HFFc6 (cell line): ENCODE results near the gene SPESP1. TPM values are rescaled to one million over a fixed set of nuclear protein-coding genes. Genes with fewer than 3 reads are reported as not detected.

Source experiments
- DNase-seq: peaks from one replicate; pipeline ENCODE4 v3.0.0-alpha.2; 2018
- H3K27ac Mint-ChIP-seq: 2 replicates; pipeline ENCODE4 v1.8.0; 2020; ENCODE audit warnings: mild to moderate bottlenecking, mixed read lengths
- H3K27me3 Mint-ChIP-seq: 2 replicates; pipeline ENCODE4 v1.8.0; 2021; ENCODE audit warnings: mild to moderate bottlenecking, moderate library complexity, mixed read lengths; ENCODE audit not compliant: insufficient read depth
- H3K36me3 Mint-ChIP-seq: 2 replicates; pipeline ENCODE4 v1.8.0; 2021; ENCODE audit warnings: low read depth, mixed read lengths
- H3K4me1 Mint-ChIP-seq: 2 replicates; pipeline ENCODE4 v1.8.0; 2020; ENCODE audit warnings: low read depth, mixed read lengths
- H3K4me3 Mint-ChIP-seq: 2 replicates; pipeline ENCODE4 v1.8.0; 2020; ENCODE audit warnings: mild to moderate bottlenecking, moderate library complexity, mixed read lengths
- H3K9me3 Mint-ChIP-seq: 2 replicates; pipeline ENCODE4 v1.8.0; 2020; ENCODE audit warnings: mild to moderate bottlenecking, mixed read lengths
- total RNA-seq, 6 experiments: library from RNA; stranded (reverse); fragmentation: NEBNext Ultra II Directional; extraction: Animal tissue kit (Norgen Biotek cat#: 25700); gene quantifications; 2 replicates in 1 of 6; 3 replicates in 5 of 6; pipeline ENCODE4 v1.2.3, GENCODE V29; 2021
- TF ChIP-seq, protein P1 (sequence below): fragments of 200-600 bp; sonication (generic); IDR thresholded peaks from 2 replicates; pipeline ENCODE4 v1.5.0; 2021; ENCODE audit warnings: antibody characterized with exemption, mild to moderate bottlenecking

The SPESP1 gene
- total RNA-seq, 6 experiments from 2014 or later = 0.52 to 8.8 (median 7.9) TPM

DNA sequence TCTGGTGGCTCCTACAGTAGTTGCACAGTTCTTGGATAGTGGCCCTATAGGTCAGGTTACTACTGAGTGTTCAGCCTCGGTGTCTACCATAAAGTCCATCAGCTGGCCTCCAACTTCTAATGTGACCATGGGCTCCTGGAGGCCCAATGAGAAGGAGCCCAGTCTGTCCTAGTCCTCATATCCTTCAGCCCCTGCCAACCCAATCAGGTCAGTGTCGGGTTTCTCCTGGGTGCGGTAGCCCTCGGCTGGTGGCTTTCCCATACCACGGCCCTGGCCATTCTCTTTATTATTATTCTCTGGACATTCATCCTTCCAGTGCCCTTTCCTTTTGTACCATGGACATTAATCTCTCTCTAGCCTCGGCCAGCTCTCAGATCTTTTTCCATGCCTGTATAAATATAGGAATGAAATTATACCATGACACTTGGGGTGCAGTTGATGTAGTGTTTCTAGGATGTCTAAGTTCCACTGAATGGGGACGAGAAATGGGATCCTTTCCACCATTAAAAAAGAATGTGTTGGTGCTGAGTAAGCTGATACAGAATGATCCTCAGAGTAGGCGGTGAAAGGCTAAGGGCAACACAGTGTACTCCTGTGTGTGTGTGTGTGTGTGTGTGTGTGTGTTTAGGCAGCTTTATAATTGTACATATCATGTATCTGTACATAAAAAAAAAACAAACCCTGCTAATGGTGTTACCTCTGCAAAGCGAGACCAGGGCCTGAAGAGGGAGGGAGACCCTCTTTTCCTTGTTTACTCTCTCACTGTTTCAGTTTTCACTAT, 64.8 kb downstream of the SPESP1 start:
- Mint-ChIP-seq H3K4me1 (peaks cover 31% of the 10 kb centered on the region), H3K9me3 (no peaks in the 10 kb centered on the region), H3K36me3 (no peaks in the 10 kb centered on the region), H3K27me3 (peaks cover 3% of the 10 kb centered on the region), H3K4me3 (no peak overlapping the region), H3K27ac (no peak overlapping the region)
- TF ChIP-seq, protein P1, sequence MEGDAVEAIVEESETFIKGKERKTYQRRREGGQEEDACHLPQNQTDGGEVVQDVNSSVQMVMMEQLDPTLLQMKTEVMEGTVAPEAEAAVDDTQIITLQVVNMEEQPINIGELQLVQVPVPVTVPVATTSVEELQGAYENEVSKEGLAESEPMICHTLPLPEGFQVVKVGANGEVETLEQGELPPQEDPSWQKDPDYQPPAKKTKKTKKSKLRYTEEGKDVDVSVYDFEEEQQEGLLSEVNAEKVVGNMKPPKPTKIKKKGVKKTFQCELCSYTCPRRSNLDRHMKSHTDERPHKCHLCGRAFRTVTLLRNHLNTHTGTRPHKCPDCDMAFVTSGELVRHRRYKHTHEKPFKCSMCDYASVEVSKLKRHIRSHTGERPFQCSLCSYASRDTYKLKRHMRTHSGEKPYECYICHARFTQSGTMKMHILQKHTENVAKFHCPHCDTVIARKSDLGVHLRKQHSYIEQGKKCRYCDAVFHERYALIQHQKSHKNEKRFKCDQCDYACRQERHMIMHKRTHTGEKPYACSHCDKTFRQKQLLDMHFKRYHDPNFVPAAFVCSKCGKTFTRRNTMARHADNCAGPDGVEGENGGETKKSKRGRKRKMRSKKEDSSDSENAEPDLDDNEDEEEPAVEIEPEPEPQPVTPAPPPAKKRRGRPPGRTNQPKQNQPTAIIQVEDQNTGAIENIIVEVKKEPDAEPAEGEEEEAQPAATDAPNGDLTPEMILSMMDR = no peak
- DNase-seq = no peak

Other genes starting within 250 kb of the SPESP1 start
- gene ANP32A, start 109.6 kb upstream of the SPESP1 start, total RNA-seq = 100 to 1,000 TPM in 5 of 6 experiments, 10 to 100 TPM in 1; 95.7 to 130 (median 118) TPM
- under 1 TPM; 0.19 to 0.77 (median 0.64) TPM for gene NOX5, start 84.2 kb downstream of the SPESP1 start, total RNA-seq
- 10 to 100 TPM; 13.2 to 20.6 (median 17.7) TPM for gene GLCE, start 230.1 kb downstream of the SPESP1 start, total RNA-seq